CD4-positive, alpha-beta memory T cell (primary cell): ENCODE results near the gene MOB4. TPM values are rescaled to one million over a fixed set of nuclear protein-coding genes. Genes with fewer than 3 reads are reported as not detected.

Experiments used
- CTCF ChIA-PET: fragments of 350-600 bp; sonication (Branson Sonifier 250); formaldehyde crosslinking; loops from one replicate; lab custom pipeline; 2021; ENCODE audit warnings: inconsistent platforms; ENCODE audit not compliant: partially characterized antibody; lab: Charles Lee
- POLR2A ChIA-PET: fragments of 350-600 bp; sonication (Branson Sonifier 250); formaldehyde crosslinking; loops from one replicate; lab custom pipeline; 2021; ENCODE audit not compliant: partially characterized antibody; lab: Charles Lee
- DNase-seq, 5 donors: peaks; one replicate each; pipeline versions ENCODE4 v3.0.0 to v3.0.0-alpha.2; 2020 to 2022; ENCODE audit warnings: mixed read lengths in 1 of 5
- H3K27ac ChIP-seq: one replicate; pipeline ENCODE4 v1.7.0; 2013; ENCODE audit warnings: low read depth, low read length
- H3K27me3 ChIP-seq: 2 replicates; pipeline ENCODE4 v1.7.0; 2013; ENCODE audit warnings: mild to moderate bottlenecking, low read length, moderate library complexity; ENCODE audit not compliant: insufficient read depth
- H3K36me3 ChIP-seq: 2 replicates; pipeline ENCODE4 v1.7.0; 2013; ENCODE audit warnings: mild to moderate bottlenecking, low read length, moderate library complexity; ENCODE audit not compliant: insufficient read depth
- H3K4me1 ChIP-seq: 2 replicates; pipeline ENCODE4 v1.7.0; 2013; ENCODE audit warnings: mild to moderate bottlenecking, low read length, moderate library complexity; ENCODE audit not compliant: insufficient read depth
- H3K4me3 ChIP-seq, 2 donors: one replicate each; pipeline ENCODE4 v1.7.0; 2013; ENCODE audit warnings: low read length in 2 of 2, mild to moderate bottlenecking in 1 of 2
- H3K9me3 ChIP-seq, 2 donors: one replicate each; pipeline ENCODE4 v1.7.0; 2013; ENCODE audit warnings: low read length in 2 of 2, control low read depth in 1 of 2; ENCODE audit not compliant: control insufficient read depth in 1 of 2
- H3K27ac Mint-ChIP-seq, 7 donors: one replicate each; pipeline ENCODE4 v1.8.0; 2020 to 2021; ENCODE audit warnings: mixed read lengths in 7 of 7, mild to moderate bottlenecking in 6 of 7, inconsistent platforms in 3 of 7, moderate library complexity in 3 of 7
- H3K27me3 Mint-ChIP-seq, 2 donors: one replicate each; pipeline ENCODE4 v1.8.0; 2020 to 2021; ENCODE audit warnings: mixed read lengths in 2 of 2
- H3K36me3 Mint-ChIP-seq, 2 donors: one replicate each; pipeline ENCODE4 v1.8.0; 2020 to 2021; ENCODE audit warnings: mixed read lengths in 2 of 2, inconsistent platforms in 1 of 2, mild to moderate bottlenecking in 1 of 2
- H3K4me1 Mint-ChIP-seq, 4 donors: one replicate each; pipeline ENCODE4 v1.8.0; 2020 to 2021; ENCODE audit warnings: mixed read lengths in 4 of 4, mild to moderate bottlenecking in 1 of 4
- H3K4me3 Mint-ChIP-seq, 8 donors: one replicate each; pipeline ENCODE4 v1.8.0; 2020 to 2021; ENCODE audit warnings: mixed read lengths in 8 of 8, mild to moderate bottlenecking in 7 of 8, moderate library complexity in 6 of 8, inconsistent platforms in 3 of 8
- H3K9me3 Mint-ChIP-seq, 8 donors: one replicate each; pipeline ENCODE4 v1.8.0; 2020 to 2021; ENCODE audit warnings: mixed read lengths in 8 of 8, mild to moderate bottlenecking in 5 of 8, inconsistent platforms in 3 of 8, moderate library complexity in 1 of 8
- intact Hi-C: fragments of 100-400 bp; cut with micrococcal nuclease; formaldehyde crosslinking; loops from one replicate; pipeline ENCODE4 v1.15.1; 2023
- polyA plus RNA-seq, 2 donors: library from polyadenylated mRNA; unstranded; fragments of 300-500 nt; fragmentation: Illumina TruSeq; gene quantifications; one replicate each; pipeline ENCODE4 v1.2.3, GENCODE V29; 2021
- total RNA-seq, 2 experiments: library from RNA; stranded (reverse); gene quantifications; one replicate each; pipeline ENCODE4 v1.2.3, GENCODE V29; 2021

Gene MOB4
- total and polyA plus RNA-seq, 4 experiments from 2014 or later = 20.2 to 50.6 (median 25.9) TPM

DNA sequence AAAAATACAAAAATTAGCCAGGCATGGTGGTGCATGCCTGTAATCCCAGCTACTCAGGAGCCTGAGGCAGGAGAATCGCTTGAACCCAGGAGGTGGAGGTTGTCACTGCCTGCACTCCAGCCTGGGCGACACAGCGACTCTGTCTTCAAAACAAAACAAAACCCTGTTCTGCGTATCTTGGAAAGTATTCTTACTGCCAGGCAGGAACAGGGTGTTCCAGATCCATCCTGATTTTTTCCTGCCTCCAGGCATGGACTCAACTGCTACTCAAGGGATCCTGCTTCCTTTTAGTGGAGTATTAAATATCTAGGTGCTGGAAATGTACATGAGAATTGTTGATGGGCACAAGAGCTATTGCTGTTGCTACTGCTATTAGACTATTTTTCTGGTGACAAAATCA lies 28.5 kb upstream of the MOB4 start:
- DNase-seq = no peak
- H3K27ac Mint-ChIP-seq = peak overlapping the region in 2 of 7 donors; percentile 35 to 66
- no peak overlapping the region for H3K27ac ChIP-seq
- H3K4me3 ChIP-seq = no peak overlapping the region
- intact Hi-C loops = no loop called here
- peaks cover 0 to 4% of the 10 kb centered on the region in 2 donors for H3K9me3 ChIP-seq
- no peaks in the 10 kb centered on the region for H3K27me3 Mint-ChIP-seq
- H3K27me3 ChIP-seq = no peaks in the 10 kb centered on the region
- no peak overlapping the region for H3K4me3 Mint-ChIP-seq
- ChIA-PET POLR2A (no interaction called here), CTCF (no interaction called here)
- H3K9me3 Mint-ChIP-seq = peaks cover 0 to 27% (median 16%) of the 10 kb centered on the region in 8 donors
- peaks cover 36% of the 10 kb centered on the region for H3K36me3 ChIP-seq
- peaks cover 0 to 3% (median 0%) of the 10 kb centered on the region in 4 donors for H3K4me1 Mint-ChIP-seq
- H3K36me3 Mint-ChIP-seq = peaks cover 52 to 72% of the 10 kb centered on the region in 2 donors
- no peaks in the 10 kb centered on the region for H3K4me1 ChIP-seq

- Mint-ChIP-seq H3K4me3 (peak overlapping the region in 2 of 8 donors; percentile 26 to 99), H3K4me1 (peaks cover 31 to 59% (median 35%) of the 10 kb centered on the region in 4 donors), H3K9me3 (no peaks in the 10 kb centered on the region), H3K36me3 (peaks cover 31 to 76% of the 10 kb centered on the region in 2 donors), H3K27me3 (no peaks in the 10 kb centered on the region), H3K27ac (peak overlapping the region in 5 of 7 donors; percentile 36 to 92 (median 59))
- no peaks in the 10 kb centered on the region for H3K27me3 ChIP-seq
- peaks cover 43% of the 10 kb centered on the region for H3K36me3 ChIP-seq
- H3K4me3 ChIP-seq = no peak overlapping the region
- intact Hi-C loops = loop anchor here (10.0 kb wide), 1 partner anchor 279 kb away; no protein-coding TSS in a partner anchor
- no peak overlapping the region for H3K27ac ChIP-seq
- POLR2A ChIA-PET = interaction anchor here (1.1 to 2.1 kb wide), 3 partner anchors 21 to 60 kb away, joined by 3 to 10 read pairs (median 7); partner anchors contain the start of genes COQ10B, MOB4 and SF3B1
- H3K4me1 ChIP-seq = peaks cover 42% of the 10 kb centered on the region
- no peak for DNase-seq
- H3K9me3 ChIP-seq = no peaks in the 10 kb centered on the region
- CTCF ChIA-PET = no interaction called here
Observed at GRCh38 chr2:197495433-197496134, 20.3 kb upstream of the MOB4 start.

GRCh38 chr2:197496695-197497094 lies 19.2 kb upstream of the MOB4 start:
- POLR2A ChIA-PET = interaction anchor here (1.1 to 2.1 kb wide), 2 partner anchors 43 to 62 kb away, joined by 4 to 7 read pairs; partner anchors contain the start of genes COQ10B and SF3B1
- Histone ChIP-seq H3K9me3 (no peaks in the 10 kb centered on the region), H3K27me3 (no peaks in the 10 kb centered on the region), H3K36me3 (peaks cover 37% of the 10 kb centered on the region), H3K27ac (no peak overlapping the region), H3K4me3 (no peak overlapping the region), H3K4me1 (peaks cover 47% of the 10 kb centered on the region)
- DNase-seq = no peak
- peak overlapping the region in 4 of 8 donors; percentile 93 to 99 (median 97) for H3K4me3 Mint-ChIP-seq
- no peaks in the 10 kb centered on the region for H3K27me3 Mint-ChIP-seq
- intact Hi-C loops = loop anchor here (10.0 kb wide), 1 partner anchor 278 kb away; no protein-coding TSS in a partner anchor
- peak overlapping the region; percentile 14 to 98 (median 87) for H3K27ac Mint-ChIP-seq
- no peaks in the 10 kb centered on the region for H3K9me3 Mint-ChIP-seq
- CTCF ChIA-PET = no interaction called here
- H3K4me1 Mint-ChIP-seq = peaks cover 32 to 70% (median 40%) of the 10 kb centered on the region in 4 donors
- peaks cover 27 to 75% of the 10 kb centered on the region in 2 donors for H3K36me3 Mint-ChIP-seq

DNA sequence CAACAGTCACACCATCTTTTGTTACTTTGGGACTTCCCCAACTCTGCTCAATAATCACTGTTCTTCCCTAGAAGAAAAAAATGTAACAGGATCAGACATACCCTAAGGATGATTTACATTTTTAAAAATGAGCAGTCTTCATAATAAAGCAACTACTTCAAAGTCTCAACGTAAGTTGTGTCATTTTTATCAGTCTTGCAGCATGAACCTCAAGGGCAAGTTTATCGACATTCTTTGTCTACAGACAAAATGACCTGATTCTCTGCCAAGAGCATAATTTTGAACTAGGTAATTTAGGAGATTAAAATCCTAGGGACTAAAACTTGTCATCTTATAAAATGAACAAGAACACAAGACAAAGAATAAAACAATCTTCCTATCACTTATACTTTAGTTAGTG lies 18.5 kb upstream of the MOB4 start:
- intact Hi-C loops = loop anchor here (10.0 kb wide), 1 partner anchor 277 kb away; no protein-coding TSS in a partner anchor
- Histone ChIP-seq H3K36me3 (peaks cover 32% of the 10 kb centered on the region), H3K4me3 (no peak overlapping the region), H3K9me3 (no peaks in the 10 kb centered on the region), H3K27ac (peak overlapping the region; percentile 77), H3K4me1 (peaks cover 53% of the 10 kb centered on the region), H3K27me3 (no peaks in the 10 kb centered on the region)
- no peak for DNase-seq
- Mint-ChIP-seq H3K36me3 (peaks cover 27 to 79% of the 10 kb centered on the region in 2 donors), H3K4me3 (peak overlapping the region; percentile 41 to 99 (median 94)), H3K9me3 (no peaks in the 10 kb centered on the region), H3K27ac (peak overlapping the region; percentile 68 to 98 (median 87)), H3K27me3 (no peaks in the 10 kb centered on the region), H3K4me1 (peaks cover 38 to 76% (median 47%) of the 10 kb centered on the region in 4 donors)
- POLR2A ChIA-PET = interaction anchor here (0.8 to 5.6 kb wide), 5 partner anchors 19 to 62 kb away, joined by 3 to 180 read pairs (median 7); partner anchors contain the start of genes COQ10B, MOB4 and SF3B1
- CTCF ChIA-PET = no interaction called here

- no peak for DNase-seq
- intact Hi-C loops = loop anchor here (10.0 kb wide), 1 partner anchor 276 kb away; no protein-coding TSS in a partner anchor
- Histone ChIP-seq H3K36me3 (peaks cover 24% of the 10 kb centered on the region), H3K27ac (peak overlapping the region; percentile 77), H3K4me3 (peak overlapping the region; percentile 86 to 87), H3K4me1 (peaks cover 64% of the 10 kb centered on the region), H3K27me3 (no peaks in the 10 kb centered on the region), H3K9me3 (no peaks in the 10 kb centered on the region)
- H3K4me1 Mint-ChIP-seq = peaks cover 42 to 79% (median 49%) of the 10 kb centered on the region in 4 donors
- no peaks in the 10 kb centered on the region for H3K27me3 Mint-ChIP-seq
- ChIA-PET POLR2A (interaction anchor here (0.7 to 5.6 kb wide), 11 partner anchors 10 to 699 kb away, joined by 3 to 180 read pairs (median 13); partner anchors contain the start of genes COQ10B, GTF3C3, MARS2 and MOB4), CTCF (interaction anchor here (0.9 kb wide), 1 partner anchor 8 kb away, joined by 3 read pairs; no protein-coding TSS in a partner anchor)
- H3K4me3 Mint-ChIP-seq = peak overlapping the region; percentile 92 to 99 (median 94)
- no peaks in the 10 kb centered on the region for H3K9me3 Mint-ChIP-seq
- H3K36me3 Mint-ChIP-seq = peaks cover 22 to 79% of the 10 kb centered on the region in 2 donors
- peak overlapping the region; percentile 92 to 98 (median 97) for H3K27ac Mint-ChIP-seq
Observed at GRCh38 chr2:197498235-197498936, 17.5 kb upstream of the MOB4 start.

DNA sequence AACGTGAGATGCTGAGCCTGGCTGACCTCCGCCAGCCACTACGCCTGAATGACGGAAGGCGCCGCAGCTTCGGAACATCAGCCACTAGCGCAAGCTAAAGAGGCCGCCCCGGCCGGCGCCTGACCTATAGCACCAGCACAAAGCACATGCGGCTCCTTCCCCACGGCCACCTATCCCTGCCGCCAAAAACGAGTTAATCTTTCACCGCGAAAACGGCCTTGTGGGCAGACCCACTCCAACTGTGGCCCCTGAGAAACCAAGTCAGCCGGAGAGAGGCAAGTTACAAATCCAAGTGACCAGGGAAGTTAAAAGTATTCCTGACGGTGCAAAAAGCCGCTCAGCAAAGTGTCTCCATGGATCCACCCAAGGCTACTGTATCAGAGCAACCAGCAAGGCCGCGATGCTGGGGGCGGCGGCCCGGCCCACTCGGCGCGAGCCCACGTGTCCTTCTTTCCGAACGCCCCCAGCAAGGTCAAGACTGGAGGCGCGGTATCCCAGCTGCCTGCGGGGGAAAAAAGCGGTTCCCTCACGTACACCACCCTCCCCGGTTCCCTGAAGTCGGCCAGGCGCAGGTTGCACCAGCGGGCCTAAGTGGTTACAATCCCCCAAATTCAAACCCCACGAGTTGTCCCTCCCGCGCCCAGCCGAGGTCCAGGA lies 16.8 kb upstream of the MOB4 start:
- H3K9me3 ChIP-seq = no peaks in the 10 kb centered on the region
- H3K4me1 Mint-ChIP-seq = peaks cover 45 to 79% (median 52%) of the 10 kb centered on the region in 4 donors
- H3K27ac ChIP-seq = peak overlapping the region; percentile 77
- ChIA-PET POLR2A (interaction anchor here (0.5 to 5.6 kb wide), 25 partner anchors 8 to 1328 kb away, joined by 3 to 180 read pairs (median 5); partner anchors contain the start of genes COQ10B, GTF3C3, MARS2 and MOB4), CTCF (interaction anchor here (1.1 to 2.6 kb wide), 6 partner anchors 9 to 64 kb away, joined by 3 to 16 read pairs (median 4); partner anchors contain the start of genes MOB4 and SF3B1)
- intact Hi-C loops = loop anchor here (10.0 kb wide), 1 partner anchor 276 kb away; no protein-coding TSS in a partner anchor
- no peaks in the 10 kb centered on the region for H3K27me3 Mint-ChIP-seq
- H3K4me3 ChIP-seq = peak overlapping the region; percentile 86 to 87
- peak overlapping the region; percentile 92 to 99 (median 94) for H3K4me3 Mint-ChIP-seq
- peaks cover 26% of the 10 kb centered on the region for H3K36me3 ChIP-seq
- no peaks in the 10 kb centered on the region for H3K27me3 ChIP-seq
- peak; percentile 35 to 59 (median 46) for DNase-seq
- H3K36me3 Mint-ChIP-seq = peaks cover 21 to 83% of the 10 kb centered on the region in 2 donors
- peaks cover 71% of the 10 kb centered on the region for H3K4me1 ChIP-seq
- peak overlapping the region; percentile 92 to 98 (median 97) for H3K27ac Mint-ChIP-seq
- H3K9me3 Mint-ChIP-seq = no peaks in the 10 kb centered on the region
